GM23248 (cell line): ENCODE data around the gene VPS41. TPM values are rescaled to one million over a fixed set of nuclear protein-coding genes. Genes with fewer than 3 reads are reported as not detected.

ENCODE experiments used
- DNase-seq: peaks from one replicate; pipeline ENCODE4 v3.0.0-alpha.2; 2015
- H2AFZ ChIP-seq: fragments of 200-600 bp; sonication (generic); 2 replicates; pipeline ENCODE4 v1.6.1; 2016; ENCODE audit warnings: antibody characterized with exemption
- H3F3A ChIP-seq: fragments of 200-600 bp; sonication (generic); 2 replicates; pipeline ENCODE4 v1.6.1; 2016; ENCODE audit warnings: mild to moderate bottlenecking, antibody characterized with exemption, mixed run types; ENCODE audit not compliant: insufficient read depth
- H3K27ac ChIP-seq: fragments of 200-600 bp; sonication (generic); 2 replicates; pipeline ENCODE4 v1.5.1; 2016; ENCODE audit warnings: mild to moderate bottlenecking
- H3K27me3 ChIP-seq: fragments of 200-600 bp; sonication (generic); replicated peaks from 2 replicates; pipeline ENCODE4 v1.6.1; 2016; ENCODE audit warnings: mild to moderate bottlenecking; ENCODE audit not compliant: insufficient read depth
- H3K36me3 ChIP-seq: fragments of 200-600 bp; sonication (generic); 2 replicates; pipeline ENCODE4 v1.6.1; 2016; ENCODE audit warnings: low read depth, mild to moderate bottlenecking
- H3K4me1 ChIP-seq: fragments of 200-600 bp; sonication (generic); 2 replicates; pipeline ENCODE4 v1.6.1; 2016; ENCODE audit warnings: mild to moderate bottlenecking; ENCODE audit not compliant: insufficient read depth
- H3K4me2 ChIP-seq: fragments of 200-600 bp; sonication (generic); one replicate; pipeline ENCODE4 v1.6.1; 2016; ENCODE audit warnings: mild to moderate bottlenecking; ENCODE audit not compliant: unreplicated experiment
- H3K4me3 ChIP-seq: fragments of 200-600 bp; sonication (generic); 2 replicates; pipeline ENCODE4 v1.5.1; 2016; ENCODE audit warnings: mild to moderate bottlenecking
- H3K79me2 ChIP-seq: fragments of 200-600 bp; sonication (generic); 2 replicates; pipeline ENCODE4 v1.6.1; 2016; ENCODE audit warnings: mild to moderate bottlenecking; ENCODE audit not compliant: insufficient read depth
- H3K9ac ChIP-seq: fragments of 200-600 bp; sonication (generic); 2 replicates; pipeline ENCODE4 v1.6.1; 2016; ENCODE audit warnings: mild to moderate bottlenecking
- H3K9me2 ChIP-seq: fragments of 200-600 bp; sonication (generic); 2 replicates; pipeline ENCODE4 v1.6.1; 2016; ENCODE audit warnings: mixed run types, mild to moderate bottlenecking, moderate library complexity; ENCODE audit not compliant: insufficient read depth
- H3K9me3 ChIP-seq: fragments of 200-600 bp; sonication (generic); one replicate; pipeline ENCODE4 v1.6.1; 2017; ENCODE audit warnings: low read depth
- H4K20me1 ChIP-seq: fragments of 200-600 bp; sonication (generic); 2 replicates; pipeline ENCODE4 v1.6.0; 2016; ENCODE audit not compliant: insufficient read depth
- EZH2 ChIP-seq: fragments of 200-600 bp; sonication (generic); IDR thresholded peaks from 2 replicates; pipeline ENCODE4 v1.6.1; 2018; ENCODE audit warnings: antibody characterized with exemption, mild to moderate bottlenecking; ENCODE audit not compliant: insufficient read depth, poor library complexity, severe bottlenecking
- EZH2phosphoT487 ChIP-seq: fragments of 200-600 bp; sonication (generic); IDR thresholded peaks from 2 replicates; pipeline ENCODE4 v1.6.1; 2018; ENCODE audit warnings: antibody characterized with exemption, moderate library complexity, mild to moderate bottlenecking, low read depth; ENCODE audit not compliant: insufficient read depth
- WGBS, 2 experiments: methylation state at CpG; one replicate each; pipeline ENCODE4 v1.1.6; 2015 to 2017; ENCODE audit warnings: low lambda C conversion rate in 2 of 2, low coverage in 1 of 2; ENCODE audit errors: missing lambda C conversion rate in 2 of 2; 5-methylcytosine and 5-hydroxymethylcytosine counted together
- in situ Hi-C: fragments of 300-500 bp; cut with MboI; formaldehyde crosslinking; loops from 2 replicates; pipeline ENCODE4 v1.15.0; 2020
- polyA plus RNA-seq: library from polyadenylated mRNA; unstranded; fragments of >200 nt; fragmentation: Nextera tagmentation; extraction: Ambion mirVana; gene quantifications from 2 replicates; pipeline ENCODE4 v1.2.1, GENCODE V29; 2016
- total RNA-seq: library from RNA; depleted of rRNA; stranded (reverse); fragments of >200 nt; shearing (Covaris generic); gene quantifications from 2 replicates; pipeline ENCODE4 v1.2.3, GENCODE V29; 2014

VPS41 gene
- total and polyA plus RNA-seq, 2 experiments from 2014 or later: 30.9 to 36.4 TPM

GRCh38 chr7:38685851-38686250 is 223.1 kb downstream of the VPS41 start:
- peaks cover 4% of the 10 kb centered on the region; the same call in 1 of the 2 replicates for H3K27me3 ChIP-seq
- H3K9me2 ChIP-seq: no peaks in the 10 kb centered on the region
- H3K9me3 ChIP-seq: no peaks in the 10 kb centered on the region
- H3K79me2 ChIP-seq: no peaks in the 10 kb centered on the region
- no peaks in the 10 kb centered on the region for H3K36me3 ChIP-seq
- in situ Hi-C loops: no loop called here
- no peak overlapping the region for H3K9ac ChIP-seq
- TF ChIP-seq EZH2: no peak
- TF ChIP-seq EZH2phosphoT487: no peak
- H4K20me1 ChIP-seq: no peaks in the 10 kb centered on the region
- no peak overlapping the region for H3K27ac ChIP-seq
- WGBS, 2 experiments: 91% methylated on average over 21 of the region's 21 CpGs
- H3K4me1 ChIP-seq: peaks cover 7% of the 10 kb centered on the region
- no peak for DNase-seq
- H3K4me2 ChIP-seq: no peak overlapping the region
- H3F3A ChIP-seq: peaks cover 8% of the 10 kb centered on the region; the same call in 1 of the 2 replicates
- H2AFZ ChIP-seq: no peak overlapping the region
- H3K4me3 ChIP-seq: no peak overlapping the region

GRCh38 chr7:38682606-38683005 is 226.4 kb downstream of the VPS41 start:
- TF ChIP-seq EZH2phosphoT487 (no peak), EZH2 (no peak)

GRCh38 chr7:38681882-38682281 is 227.1 kb downstream of the VPS41 start:
- no peaks in the 10 kb centered on the region for H4K20me1 ChIP-seq
- H3K4me3 ChIP-seq: no peak overlapping the region
- H3F3A ChIP-seq: peaks cover 8% of the 10 kb centered on the region; the same call in 1 of the 2 replicates
- H3K27me3 ChIP-seq: no peaks in the 10 kb centered on the region
- peak; percentile 18 for DNase-seq
- no peaks in the 10 kb centered on the region for H3K9me3 ChIP-seq
- TF ChIP-seq EZH2phosphoT487: no peak
- TF ChIP-seq EZH2: no peak
- no peaks in the 10 kb centered on the region for H3K79me2 ChIP-seq
- peaks cover 7% of the 10 kb centered on the region for H3K4me1 ChIP-seq
- no peaks in the 10 kb centered on the region for H3K9me2 ChIP-seq
- no peak overlapping the region for H3K27ac ChIP-seq
- in situ Hi-C loops: no loop called here
- peak overlapping the region; percentile 2 for H3K4me2 ChIP-seq
- WGBS, 2 experiments: 3 to 9% methylated on average over 1 of the region's 1 CpG
- no peak overlapping the region for H3K9ac ChIP-seq
- no peaks in the 10 kb centered on the region for H3K36me3 ChIP-seq
- H2AFZ ChIP-seq: no peak overlapping the region

More at GRCh38 chr7:38682606-38683005, 226.4 kb downstream of the VPS41 start:
- Histone ChIP-seq H3K27ac (no peak overlapping the region), H3K9ac (no peak overlapping the region), H3K4me3 (no peak overlapping the region), H3K36me3 (no peaks in the 10 kb centered on the region), H3F3A (peaks cover 8% of the 10 kb centered on the region; the same call in 1 of the 2 replicates), H4K20me1 (no peaks in the 10 kb centered on the region), H3K9me3 (no peaks in the 10 kb centered on the region), H3K27me3 (no peaks in the 10 kb centered on the region), H3K4me1 (peaks cover 7% of the 10 kb centered on the region), H3K9me2 (no peaks in the 10 kb centered on the region), H3K79me2 (no peaks in the 10 kb centered on the region), H2AFZ (no peak overlapping the region), H3K4me2 (peak overlapping the region; percentile 2)
- no peak for DNase-seq
- 73 to 76% methylated on average over 3 of the region's 3 CpGs for WGBS, 2 experiments
- in situ Hi-C loops: no loop called here

GRCh38 chr7:38679419-38679818 is 229.6 kb downstream of the VPS41 start:
- Histone ChIP-seq H3K4me3 (no peak overlapping the region), H3K79me2 (no peaks in the 10 kb centered on the region), H3K4me2 (no peak overlapping the region), H2AFZ (no peak overlapping the region), H3K27ac (no peak overlapping the region), H4K20me1 (no peaks in the 10 kb centered on the region), H3F3A (peaks cover 8% of the 10 kb centered on the region; the same call in 1 of the 2 replicates), H3K9me2 (no peaks in the 10 kb centered on the region), H3K9me3 (no peaks in the 10 kb centered on the region), H3K4me1 (peaks cover 12% of the 10 kb centered on the region), H3K27me3 (no peaks in the 10 kb centered on the region), H3K9ac (no peak overlapping the region), H3K36me3 (no peaks in the 10 kb centered on the region)
- TF ChIP-seq EZH2: no peak
- no peak for TF ChIP-seq EZH2phosphoT487
- in situ Hi-C loops: no loop called here
- WGBS, 2 experiments: 47 to 49% methylated on average over 3 of the region's 3 CpGs
- no peak for DNase-seq

- Histone ChIP-seq H3F3A (peaks cover 8% of the 10 kb centered on the region; the same call in 1 of the 2 replicates), H3K9ac (no peak overlapping the region), H3K79me2 (no peaks in the 10 kb centered on the region), H3K27me3 (no peaks in the 10 kb centered on the region), H3K27ac (no peak overlapping the region), H3K9me2 (no peaks in the 10 kb centered on the region), H3K4me1 (peaks cover 18% of the 10 kb centered on the region), H3K4me3 (no peak overlapping the region), H4K20me1 (no peaks in the 10 kb centered on the region), H3K9me3 (no peaks in the 10 kb centered on the region), H2AFZ (no peak overlapping the region), H3K36me3 (no peaks in the 10 kb centered on the region), H3K4me2 (no peak overlapping the region)
- TF ChIP-seq EZH2 (no peak), EZH2phosphoT487 (no peak)
- in situ Hi-C loops: no loop called here
- WGBS, 2 experiments: 67 to 95% methylated on average over 1 of the region's 1 CpG
- DNase-seq: no peak
Observed at GRCh38 chr7:38678698-38679054, 230.3 kb downstream of the VPS41 start.
